ENCODE data around the gene ENG. TPM values are rescaled to one million over a fixed set of nuclear protein-coding genes. Genes with fewer than 3 reads are reported as not detected.

Gene ENG
- total RNA-seq, 1 experiment from 2014 or later: 0.18 TPM

GRCh38 chr9:127858041-127858512 lies 3.6 kb upstream of the ENG start:
- Histone ChIP-seq H3K4me3 (ENCODE audit: low read depth, low read length) (no peak overlapping the region), H3K36me3 (ENCODE audit: control insufficient read depth, insufficient read depth, low read length) (no peaks in the 10 kb centered on the region), H3K27me3 (replicated peaks; ENCODE audit: control insufficient read depth, insufficient read depth, low read length) (no peaks in the 10 kb centered on the region), H3K4me1 (peaks cover 14% of the 10 kb centered on the region; the same call in 1 of the 2 replicates), H3K9me3 (no peaks in the 10 kb centered on the region)
- peaks cover 7% of the 10 kb centered on the region for H3K4me1 Mint-ChIP-seq (ENCODE audit: low read depth, unreplicated experiment)
- no TSS peak for BruUV-seq (replicated peaks)
- DNase-seq: no peak
- H3K27ac Mint-ChIP-seq (ENCODE audit: unreplicated experiment): no peak overlapping the region
- H3K4me3 Mint-ChIP-seq (ENCODE audit: unreplicated experiment): no peak overlapping the region
- peaks cover 4% of the 10 kb centered on the region for H3K36me3 Mint-ChIP-seq (ENCODE audit: insufficient read depth, unreplicated experiment)
- no peaks in the 10 kb centered on the region for H3K27me3 Mint-ChIP-seq (ENCODE audit: insufficient read depth, unreplicated experiment)
- no peak for TF ChIP-seq CTCF (IDR thresholded peaks at IDR 0.05; ENCODE audit: insufficient read depth in 1 of 2, low read depth in 1 of 2, low read length in 1 of 2, severe bottlenecking in 1 of 2, unreplicated experiment in 1 of 2)
- ChIA-PET POLR2A (no interaction called here), CTCF (no interaction called here)
- no peaks in the 10 kb centered on the region for H3K9me3 Mint-ChIP-seq (ENCODE audit: unreplicated experiment)
- intact Hi-C loops (cut with micrococcal nuclease; ENCODE audit: unreplicated experiment): no loop called here

GRCh38 chr9:127857278-127857677 lies 2.8 kb upstream of the ENG start:
- BruUV-seq (replicated peaks): no TSS peak
- no peaks in the 10 kb centered on the region for H3K27me3 Mint-ChIP-seq (ENCODE audit: insufficient read depth, unreplicated experiment)

GRCh38 chr9:127856729-127857116 lies 2.3 kb upstream of the ENG start:
- no peaks in the 10 kb centered on the region for H3K27me3 Mint-ChIP-seq (ENCODE audit: insufficient read depth, unreplicated experiment)
- BruUV-seq (replicated peaks): no TSS peak

More at GRCh38 chr9:127857278-127857677, 2.8 kb upstream of the ENG start:
- Mint-ChIP-seq H3K9me3 (ENCODE audit: unreplicated experiment) (no peaks in the 10 kb centered on the region), H3K27ac (ENCODE audit: unreplicated experiment) (no peak overlapping the region), H3K4me3 (ENCODE audit: unreplicated experiment) (no peak overlapping the region), H3K4me1 (ENCODE audit: low read depth, unreplicated experiment) (peaks cover 7% of the 10 kb centered on the region), H3K36me3 (ENCODE audit: insufficient read depth, unreplicated experiment) (peaks cover 4% of the 10 kb centered on the region)
- Histone ChIP-seq H3K27me3 (replicated peaks; ENCODE audit: control insufficient read depth, insufficient read depth, low read length) (no peaks in the 10 kb centered on the region), H3K36me3 (ENCODE audit: control insufficient read depth, insufficient read depth, low read length) (no peaks in the 10 kb centered on the region), H3K9me3 (no peaks in the 10 kb centered on the region), H3K4me1 (peaks cover 12% of the 10 kb centered on the region; the same call in 1 of the 2 replicates), H3K4me3 (ENCODE audit: low read depth, low read length) (no peak overlapping the region)
- intact Hi-C loops (cut with micrococcal nuclease; ENCODE audit: unreplicated experiment): no loop called here
- DNase-seq: no peak
- no peak for TF ChIP-seq CTCF (IDR thresholded peaks at IDR 0.05; ENCODE audit: insufficient read depth in 1 of 2, low read depth in 1 of 2, low read length in 1 of 2, severe bottlenecking in 1 of 2, unreplicated experiment in 1 of 2)
- POLR2A ChIA-PET: no interaction called here
- CTCF ChIA-PET: no interaction called here

More at GRCh38 chr9:127856729-127857116, 2.3 kb upstream of the ENG start:
- Histone ChIP-seq H3K36me3 (ENCODE audit: control insufficient read depth, insufficient read depth, low read length) (no peaks in the 10 kb centered on the region), H3K4me3 (ENCODE audit: low read depth, low read length) (no peak overlapping the region), H3K9me3 (no peaks in the 10 kb centered on the region), H3K4me1 (peaks cover 9% of the 10 kb centered on the region; the same call in 1 of the 2 replicates), H3K27me3 (replicated peaks; ENCODE audit: control insufficient read depth, insufficient read depth, low read length) (no peaks in the 10 kb centered on the region)
- peaks cover 4% of the 10 kb centered on the region for H3K36me3 Mint-ChIP-seq (ENCODE audit: insufficient read depth, unreplicated experiment)
- H3K27ac Mint-ChIP-seq (ENCODE audit: unreplicated experiment): no peak overlapping the region
- TF ChIP-seq CTCF (IDR thresholded peaks at IDR 0.05; ENCODE audit: insufficient read depth in 1 of 2, low read depth in 1 of 2, low read length in 1 of 2, severe bottlenecking in 1 of 2, unreplicated experiment in 1 of 2): no peak
- H3K9me3 Mint-ChIP-seq (ENCODE audit: unreplicated experiment): no peaks in the 10 kb centered on the region
- peaks cover 7% of the 10 kb centered on the region for H3K4me1 Mint-ChIP-seq (ENCODE audit: low read depth, unreplicated experiment)
- ChIA-PET POLR2A (interaction anchor here (0.5 kb wide), 1 partner anchor 272 kb away, joined by 7 read pairs; no protein-coding TSS in a partner anchor), CTCF (no interaction called here)
- H3K4me3 Mint-ChIP-seq (ENCODE audit: unreplicated experiment): no peak overlapping the region
- no peak for DNase-seq
- intact Hi-C loops (cut with micrococcal nuclease; ENCODE audit: unreplicated experiment): no loop called here

All from Caco-2 (cell line).